ENCODE data around the gene YPEL1. TPM values are rescaled to one million over a fixed set of nuclear protein-coding genes. Genes with fewer than 3 reads are reported as not detected.

Gene YPEL1
- total and polyA plus RNA-seq, 2 donors (not counting 1 experiment from before 2014, with no cell fraction given): 14.9 to 17.0 TPM

DNA sequence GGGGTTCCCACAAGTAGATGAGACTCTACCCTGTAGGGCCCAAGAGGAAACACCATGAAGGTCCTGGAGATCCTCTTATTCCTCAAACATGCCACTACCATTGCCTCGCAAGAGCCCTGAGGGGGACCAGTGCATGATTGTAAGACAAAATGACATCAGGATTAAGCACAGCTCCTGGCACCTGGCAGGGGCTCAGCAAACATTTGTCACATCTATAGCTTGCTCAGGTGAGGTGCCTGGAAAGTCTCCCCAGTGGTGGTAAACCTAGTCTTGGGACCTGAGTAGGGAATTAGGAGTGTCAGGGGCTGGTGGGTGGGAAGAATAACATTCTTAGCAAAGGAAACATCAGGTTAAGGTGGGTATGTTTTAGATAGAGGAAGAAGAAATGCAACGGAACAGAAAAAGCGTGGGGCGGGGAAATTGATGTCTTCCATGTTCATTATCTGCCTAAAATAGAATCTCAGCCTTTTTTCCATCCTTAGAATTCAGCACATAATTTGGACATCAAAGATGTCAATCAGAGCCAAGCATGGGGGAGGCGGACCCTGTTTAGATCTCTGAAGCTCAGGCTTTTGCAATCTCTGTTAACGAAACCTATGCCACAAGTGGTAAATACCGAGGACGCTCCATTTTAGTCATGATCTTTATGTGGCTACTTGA lies 924 bp downstream of the YPEL1 start:
- WGBS (ENCODE audit: insufficient coverage): 26% methylated on average over 3 of the region's 8 CpGs
- Histone ChIP-seq H3K79me2 (ENCODE audit: control insufficient read depth, insufficient read depth, low read length) (peaks cover 50% of the 10 kb centered on the region), H2AFZ (ENCODE audit: insufficient read depth, low read depth, low read length, poor library complexity, severe bottlenecking) (peak overlapping the region; percentile 79), H3K9ac (ENCODE audit: low read length) (peak overlapping the region; percentile 86), H3K27me3 (replicated peaks in 1 of 4; ENCODE audit: control extremely low read depth in 1 of 4, control insufficient read depth in 3 of 4, insufficient read depth in 4 of 4, low read length in 3 of 4) (no peaks in the 10 kb centered on the region), H3K4me1 (ENCODE audit: control insufficient read depth in 2 of 2, insufficient read depth in 2 of 2, low read length in 2 of 2) (peaks cover 21 to 47% of the 10 kb centered on the region in 2 donors), H3K4me2 (replicated peaks; ENCODE audit: low read depth, low read length, poor library complexity, severe bottlenecking) (peak overlapping the region; percentile 89), H3K36me3 (replicated peaks in 1 of 2; ENCODE audit: control extremely low read depth in 1 of 2, control insufficient read depth in 1 of 2, extremely low read depth in 1 of 2, insufficient read depth in 2 of 2, low read length in 1 of 2) (peaks cover 0 to 8% of the 10 kb centered on the region in 2 experiments), H4K20me1 (ENCODE audit: control insufficient read depth, insufficient read depth, low read length, poor library complexity, severe bottlenecking) (peaks cover 21% of the 10 kb centered on the region), H3K4me3 (ENCODE audit: control extremely low read depth in 1 of 5, extremely low read depth in 1 of 5, insufficient read depth in 1 of 5, low read depth in 2 of 5, low read length in 4 of 5) (peak overlapping the region; percentile 76 to 94 (median 93)), H3K27ac (ENCODE audit: low read length in 2 of 2) (peak overlapping the region; percentile 93 to 94), H3K9me3 (ENCODE audit: control extremely low read depth in 1 of 3, control insufficient read depth in 2 of 3, insufficient read depth in 1 of 3, low read length in 2 of 3) (no peaks in the 10 kb centered on the region)
- ChIA-PET CTCF (interaction anchor here (1.0 to 1.4 kb wide), 2 partner anchors 203 to 218 kb away, joined by 4 to 5 read pairs; partner anchors contain the start of gene PPM1F), POLR2A (interaction anchor here (0.7 to 1.3 kb wide), 3 partner anchors 8 to 1503 kb away, joined by 3 to 4 read pairs (median 3); no protein-coding TSS in a partner anchor)
- peaks cover 41% of the 10 kb centered on the region for H3K4me1 Mint-ChIP-seq
- H3K27me3 Mint-ChIP-seq: no peaks in the 10 kb centered on the region
- peak overlapping the region; percentile 97 for H3K27ac Mint-ChIP-seq
- intact Hi-C loops (cut with micrococcal nuclease): loop anchor here (1.0 to 5.0 kb wide), 7 partner anchors 22 to 877 kb away; partner anchors contain the start of genes PI4KA, PPIL2, PPM1F and SNAP29
- no peak for ATAC-seq (ENCODE audit: low read depth)
- TF ChIP-seq, protein P1, sequence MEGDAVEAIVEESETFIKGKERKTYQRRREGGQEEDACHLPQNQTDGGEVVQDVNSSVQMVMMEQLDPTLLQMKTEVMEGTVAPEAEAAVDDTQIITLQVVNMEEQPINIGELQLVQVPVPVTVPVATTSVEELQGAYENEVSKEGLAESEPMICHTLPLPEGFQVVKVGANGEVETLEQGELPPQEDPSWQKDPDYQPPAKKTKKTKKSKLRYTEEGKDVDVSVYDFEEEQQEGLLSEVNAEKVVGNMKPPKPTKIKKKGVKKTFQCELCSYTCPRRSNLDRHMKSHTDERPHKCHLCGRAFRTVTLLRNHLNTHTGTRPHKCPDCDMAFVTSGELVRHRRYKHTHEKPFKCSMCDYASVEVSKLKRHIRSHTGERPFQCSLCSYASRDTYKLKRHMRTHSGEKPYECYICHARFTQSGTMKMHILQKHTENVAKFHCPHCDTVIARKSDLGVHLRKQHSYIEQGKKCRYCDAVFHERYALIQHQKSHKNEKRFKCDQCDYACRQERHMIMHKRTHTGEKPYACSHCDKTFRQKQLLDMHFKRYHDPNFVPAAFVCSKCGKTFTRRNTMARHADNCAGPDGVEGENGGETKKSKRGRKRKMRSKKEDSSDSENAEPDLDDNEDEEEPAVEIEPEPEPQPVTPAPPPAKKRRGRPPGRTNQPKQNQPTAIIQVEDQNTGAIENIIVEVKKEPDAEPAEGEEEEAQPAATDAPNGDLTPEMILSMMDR (IDR thresholded peaks at IDR 0.05): no peak
- TF ChIP-seq EZH2 (IDR thresholded peaks at IDR 0.05; ENCODE audit: borderline replicate concordance, insufficient read depth, low read depth, low read length, poor library complexity, severe bottlenecking): no peak
- H3K9me3 Mint-ChIP-seq (ENCODE audit: insufficient read depth): no peaks in the 10 kb centered on the region
- peak; percentile 54 for DNase-seq
- H3K4me3 Mint-ChIP-seq: peak overlapping the region; percentile 88

DNA sequence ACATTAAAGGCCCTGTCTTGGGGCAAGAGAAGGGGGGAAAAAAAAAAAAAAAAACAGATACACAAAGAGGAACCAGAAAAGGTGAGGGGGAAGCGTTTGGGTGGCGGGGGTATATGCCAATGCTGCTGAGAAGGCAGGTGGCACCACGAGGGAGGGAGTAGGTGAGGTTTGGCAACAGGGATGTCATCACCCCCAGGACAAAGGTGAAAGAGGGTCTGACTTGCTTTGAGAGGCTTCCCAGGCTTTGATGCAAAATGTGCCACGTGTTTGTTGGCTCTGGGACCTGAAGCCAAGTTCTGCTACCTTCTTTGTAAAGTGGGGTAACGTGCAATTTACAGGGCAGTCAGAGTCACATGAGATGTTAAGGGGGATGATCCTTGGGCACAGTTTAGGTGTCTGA lies 4.1 kb downstream of the YPEL1 start:
- ChIA-PET POLR2A (no interaction called here), CTCF (no interaction called here)
- H3K9me3 ChIP-seq (ENCODE audit: control extremely low read depth in 1 of 3, control insufficient read depth in 2 of 3, insufficient read depth in 1 of 3, low read length in 2 of 3): no peaks in the 10 kb centered on the region
- H3K4me3 Mint-ChIP-seq: no peak overlapping the region
- intact Hi-C loops (cut with micrococcal nuclease): no loop called here
- no peak overlapping the region for H3K27ac ChIP-seq (ENCODE audit: low read length in 2 of 2)
- H3K27me3 Mint-ChIP-seq: no peaks in the 10 kb centered on the region
- H3K9me3 Mint-ChIP-seq (ENCODE audit: insufficient read depth): no peaks in the 10 kb centered on the region
- peaks cover 22 to 45% of the 10 kb centered on the region in 2 donors for H3K4me1 ChIP-seq (ENCODE audit: control insufficient read depth in 2 of 2, insufficient read depth in 2 of 2, low read length in 2 of 2)
- DNase-seq (no peak), ATAC-seq (ENCODE audit: low read depth) (no peak)
- peaks cover 51% of the 10 kb centered on the region for H4K20me1 ChIP-seq (ENCODE audit: control insufficient read depth, insufficient read depth, low read length, poor library complexity, severe bottlenecking)
- no peaks in the 10 kb centered on the region for H3K27me3 ChIP-seq (replicated peaks in 1 of 4; ENCODE audit: control extremely low read depth in 1 of 4, control insufficient read depth in 3 of 4, insufficient read depth in 4 of 4, low read length in 3 of 4)
- no peak overlapping the region for H2AFZ ChIP-seq (ENCODE audit: insufficient read depth, low read depth, low read length, poor library complexity, severe bottlenecking)
- no peak overlapping the region for H3K4me2 ChIP-seq (replicated peaks; ENCODE audit: low read depth, low read length, poor library complexity, severe bottlenecking)
- H3K9ac ChIP-seq (ENCODE audit: low read length): no peak overlapping the region
- TF ChIP-seq, protein P1 (IDR thresholded peaks at IDR 0.05): no peak
- TF ChIP-seq EZH2 (IDR thresholded peaks at IDR 0.05; ENCODE audit: borderline replicate concordance, insufficient read depth, low read depth, low read length, poor library complexity, severe bottlenecking): no peak
- peaks cover 0 to 15% of the 10 kb centered on the region in 2 experiments for H3K36me3 ChIP-seq (replicated peaks in 1 of 2; ENCODE audit: control extremely low read depth in 1 of 2, control insufficient read depth in 1 of 2, extremely low read depth in 1 of 2, insufficient read depth in 2 of 2, low read length in 1 of 2)
- peaks cover 81% of the 10 kb centered on the region for H3K79me2 ChIP-seq (ENCODE audit: control insufficient read depth, insufficient read depth, low read length)
- H3K27ac Mint-ChIP-seq: peak overlapping the region; percentile 6
- H3K4me3 ChIP-seq (ENCODE audit: control extremely low read depth in 1 of 5, extremely low read depth in 1 of 5, insufficient read depth in 1 of 5, low read depth in 2 of 5, low read length in 4 of 5): no peak overlapping the region
- peaks cover 40% of the 10 kb centered on the region for H3K4me1 Mint-ChIP-seq
- 31% methylated on average over 5 of the region's 5 CpGs for WGBS (ENCODE audit: insufficient coverage)

Measured in B cell (primary cell).